GM18517 (cell line): ENCODE data around the gene KRT7.

Experiments
- ATAC-seq: cut with Tn5 transposase; IDR thresholded peaks from one replicate; pipeline ENCODE4 v1.9.1; 2021; ENCODE audit warnings: mild to moderate bottlenecking, moderate library complexity; ENCODE audit not compliant: unreplicated experiment

The KRT7 gene

DNA sequence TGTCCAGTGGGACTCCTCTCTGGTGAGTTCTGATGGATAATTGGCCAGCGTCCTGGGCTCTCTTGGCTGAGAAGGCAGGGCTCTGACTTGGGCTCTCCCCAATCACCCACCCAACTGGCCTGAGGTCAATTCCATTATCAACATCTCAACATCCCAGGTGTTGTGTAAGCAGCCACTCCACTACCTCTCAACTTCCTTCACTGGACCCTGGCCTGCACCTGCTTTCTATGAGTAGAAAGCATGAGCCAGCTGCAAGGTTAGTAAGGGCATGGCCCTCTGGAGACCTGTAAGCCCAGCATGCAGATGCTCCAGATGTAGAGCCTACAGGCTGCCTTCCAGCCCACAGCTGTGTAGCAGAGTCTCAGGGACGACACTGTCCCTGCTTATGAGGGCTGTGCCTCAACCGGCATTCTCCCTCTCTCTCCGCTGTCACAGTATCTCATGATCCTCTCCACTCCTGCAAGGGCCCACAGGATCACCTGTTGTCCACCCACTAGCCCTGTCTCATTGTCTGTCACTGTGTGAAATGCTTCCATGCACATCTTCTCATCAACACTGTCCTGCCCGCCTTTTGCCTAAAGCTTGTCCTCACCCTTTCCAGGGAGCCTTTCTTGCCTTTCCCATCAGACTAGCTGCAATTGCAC lies 63.7 kb downstream of the KRT7 start:
- ATAC-seq = no peak
